Activated naive CD4-positive, alpha-beta T cell treated with anti-CD3 and anti-CD28 coated beads for 36 hours (primary cell): ENCODE measurements around the gene CIAO2A. TPM values are rescaled to one million over a fixed set of nuclear protein-coding genes. Genes with fewer than 3 reads are reported as not detected.
"Not testable (repeated sequence)": the region's sequence is repeated elsewhere in the genome, so short reads cannot be mapped to it uniquely, and the experiment has no call there.

Experiments
- CTCF ChIA-PET: fragments of 350-600 bp; sonication (Branson Sonifier 250); formaldehyde crosslinking; loops from one replicate; lab custom pipeline; 2021; ENCODE audit warnings: antibody characterized with exemption; lab: Charles Lee
- DNase-seq: peaks from one replicate; pipeline ENCODE4 v3.0.0-alpha.2; 2020
- H3K27ac Mint-ChIP-seq: one replicate; pipeline ENCODE4 v1.8.0; 2021; ENCODE audit warnings: mild to moderate bottlenecking, mixed read lengths
- H3K27me3 Mint-ChIP-seq: one replicate; pipeline ENCODE4 v1.8.0; 2021; ENCODE audit warnings: low read depth, mixed read lengths
- H3K36me3 Mint-ChIP-seq: one replicate; pipeline ENCODE4 v1.8.0; 2021; ENCODE audit warnings: low read depth, mixed read lengths
- H3K4me1 Mint-ChIP-seq: one replicate; pipeline ENCODE4 v1.8.0; 2021; ENCODE audit warnings: low read depth, mixed read lengths
- H3K4me3 Mint-ChIP-seq: one replicate; pipeline ENCODE4 v1.8.0; 2021; ENCODE audit warnings: mild to moderate bottlenecking, moderate library complexity, mixed read lengths
- H3K9me3 Mint-ChIP-seq: one replicate; pipeline ENCODE4 v1.8.0; 2021; ENCODE audit warnings: mixed read lengths
- intact Hi-C: fragments of 100-400 bp; cut with micrococcal nuclease; formaldehyde crosslinking; loops from one replicate; pipeline ENCODE4 v1.15.1; 2023
- total RNA-seq, 2 experiments: library from RNA; stranded (reverse); gene quantifications; one replicate each; pipeline ENCODE4 v1.2.3, GENCODE V29; 2021

The CIAO2A gene
- total RNA-seq, 2 experiments from 2014 or later, result 105 TPM

DNA sequence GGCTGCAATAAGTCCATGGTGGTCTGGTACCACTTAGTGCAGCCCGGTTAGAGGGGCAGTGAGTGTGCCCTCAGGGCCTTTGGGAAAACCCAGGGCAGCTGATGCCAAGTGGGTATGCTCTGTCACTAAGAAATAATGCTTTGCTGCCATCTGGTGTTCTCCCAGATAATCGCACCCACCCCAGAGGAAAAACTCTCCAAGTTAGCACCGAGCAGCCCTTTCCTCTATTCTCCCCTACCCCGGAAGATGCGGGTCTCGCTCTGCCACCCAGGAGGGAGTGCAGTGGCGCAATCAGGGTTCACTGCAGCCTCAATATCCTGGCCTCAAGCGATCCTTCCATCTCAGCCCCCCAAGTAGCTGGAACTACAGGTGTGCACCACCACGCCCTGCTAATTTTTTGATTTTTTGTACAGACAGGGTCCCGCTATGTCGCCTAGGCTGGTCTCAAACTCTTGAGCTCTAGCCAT is 26.0 kb downstream of the CIAO2A start:
- H3K9me3 Mint-ChIP-seq, result no peaks in the 10 kb centered on the region
- H3K36me3 Mint-ChIP-seq, result peaks cover 2% of the 10 kb centered on the region
- H3K4me3 Mint-ChIP-seq, result no peak overlapping the region
- H3K27ac Mint-ChIP-seq, result no peak overlapping the region
- H3K27me3 Mint-ChIP-seq, result no peaks in the 10 kb centered on the region
- peaks cover 5% of the 10 kb centered on the region for H3K4me1 Mint-ChIP-seq
- CTCF ChIA-PET, result interaction anchor here (0.6 to 5.1 kb wide), 34 partner anchors 10 to 777 kb away, joined by 3 to 49 read pairs (median 4); no protein-coding TSS in a partner anchor
- DNase-seq, result peak; percentile 81
- intact Hi-C loops, result loop anchor here (1.0 to 5.0 kb wide), 7 partner anchors 175 to 779 kb away; no protein-coding TSS in a partner anchor

GRCh38 chr15:64066451-64066850 is 27.2 kb downstream of the CIAO2A start:
- Mint-ChIP-seq H3K36me3 (no peaks in the 10 kb centered on the region), H3K27me3 (no peaks in the 10 kb centered on the region), H3K4me3 (no peak overlapping the region), H3K9me3 (no peaks in the 10 kb centered on the region), H3K4me1 (peaks cover 5% of the 10 kb centered on the region), H3K27ac (no peak overlapping the region)
- DNase-seq, result no peak
- CTCF ChIA-PET, result interaction anchor here (0.6 to 5.1 kb wide), 14 partner anchors 19 to 607 kb away, joined by 3 to 49 read pairs (median 4); partner anchors contain the start of gene DAPK2
- intact Hi-C loops, result loop anchor here (2.0 to 5.0 kb wide), 3 partner anchors 240 to 778 kb away; no protein-coding TSS in a partner anchor

DNA sequence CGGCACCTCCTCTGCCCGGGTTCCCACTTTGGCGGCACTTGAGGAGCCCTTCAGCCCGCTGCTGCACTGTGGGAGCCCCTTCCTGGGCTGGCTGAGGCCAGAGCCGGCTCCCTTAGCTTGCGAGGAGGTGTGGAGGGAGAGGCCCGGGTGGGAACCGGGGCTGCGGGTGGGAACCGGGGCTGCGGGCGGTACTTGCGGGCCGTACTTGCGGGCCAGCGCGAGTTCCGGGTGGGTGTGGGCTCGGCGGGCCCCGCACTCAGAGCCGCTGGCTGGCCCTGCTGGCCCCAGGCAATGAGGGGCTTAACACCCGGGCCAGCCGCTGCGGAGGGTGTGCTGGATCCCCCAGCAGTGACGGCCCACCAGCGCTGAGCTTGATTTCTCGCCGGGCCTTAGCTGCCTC is 32.9 kb downstream of the CIAO2A start:
- Mint-ChIP-seq H3K27me3 (no peaks in the 10 kb centered on the region), H3K4me3 (no peak overlapping the region), H3K27ac (no peak overlapping the region), H3K36me3 (no peaks in the 10 kb centered on the region), H3K9me3 (no peaks in the 10 kb centered on the region), H3K4me1 (no peaks in the 10 kb centered on the region)
- no peak for DNase-seq
- CTCF ChIA-PET, result interaction anchor here (1.3 to 1.4 kb wide), 2 partner anchors 115 to 451 kb away, joined by 6 to 10 read pairs; no protein-coding TSS in a partner anchor
- intact Hi-C loops, result no loop called here

- H3K36me3 Mint-ChIP-seq, result not testable (repeated sequence)
These were observed 34.5 kb downstream of the CIAO2A start for GRCh38 chr15:64059104-64059503.

DNA sequence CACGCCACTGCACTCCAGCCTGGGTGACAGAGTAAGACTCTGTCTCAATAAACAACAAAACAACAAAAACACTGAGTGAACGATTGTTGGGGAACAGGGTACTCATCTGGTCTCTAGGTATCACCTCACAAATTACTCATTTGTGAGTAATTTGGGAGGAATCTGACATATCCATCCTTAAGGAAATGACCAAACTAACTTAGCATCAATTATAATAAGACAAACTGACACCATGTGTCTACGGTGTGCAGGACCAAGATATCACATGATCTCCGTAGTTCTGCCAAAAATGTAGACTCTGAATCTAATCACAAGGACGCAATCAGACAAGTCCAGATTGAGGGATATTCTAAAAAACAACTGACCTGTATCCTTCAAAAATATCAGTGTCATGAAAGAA is 35.4 kb downstream of the CIAO2A start:
- H3K27ac Mint-ChIP-seq, result no peak overlapping the region
- DNase-seq, result no peak
- intact Hi-C loops, result no loop called here
- no peaks in the 10 kb centered on the region for H3K27me3 Mint-ChIP-seq
- H3K4me1 Mint-ChIP-seq, result no peaks in the 10 kb centered on the region
- H3K9me3 Mint-ChIP-seq, result no peaks in the 10 kb centered on the region
- no peak overlapping the region for H3K4me3 Mint-ChIP-seq
- CTCF ChIA-PET, result no interaction called here
- no peaks in the 10 kb centered on the region for H3K36me3 Mint-ChIP-seq

More at GRCh38 chr15:64059104-64059503, 34.5 kb downstream of the CIAO2A start:
- H3K9me3 Mint-ChIP-seq, CTCF ChIA-PET, H3K27me3 Mint-ChIP-seq, H3K4me3 Mint-ChIP-seq, H3K4me1 Mint-ChIP-seq, intact Hi-C loops, H3K27ac Mint-ChIP-seq, DNase-seq: not testable (repeated sequence)

DNA sequence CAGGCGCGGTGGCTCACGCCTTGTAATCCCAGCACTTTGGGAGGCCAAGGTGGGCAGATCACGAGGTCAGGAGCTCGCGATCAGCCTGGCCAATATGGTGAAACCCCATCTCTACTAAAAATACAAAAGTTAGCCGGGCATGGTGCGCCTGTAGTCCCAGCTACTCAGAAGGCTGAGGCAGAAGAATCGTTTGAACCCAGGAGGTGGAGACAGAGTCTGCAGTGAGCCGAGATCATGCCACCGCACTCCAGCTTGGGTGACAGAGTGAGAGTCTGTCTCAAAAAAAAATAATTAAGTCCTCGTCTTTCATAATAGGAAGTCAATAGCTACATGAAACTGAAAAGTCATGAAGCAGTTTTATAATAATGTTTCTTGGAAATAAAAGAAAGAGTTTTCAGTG is 40.0 kb downstream of the CIAO2A start:
- H3K9me3 Mint-ChIP-seq, H3K27ac Mint-ChIP-seq, H3K27me3 Mint-ChIP-seq, H3K36me3 Mint-ChIP-seq, DNase-seq, H3K4me3 Mint-ChIP-seq, H3K4me1 Mint-ChIP-seq, intact Hi-C loops: not testable (repeated sequence)
- CTCF ChIA-PET, result interaction anchor here (1.4 kb wide), 1 partner anchor 14 kb away, joined by 5 read pairs; no protein-coding TSS in a partner anchor

DNA sequence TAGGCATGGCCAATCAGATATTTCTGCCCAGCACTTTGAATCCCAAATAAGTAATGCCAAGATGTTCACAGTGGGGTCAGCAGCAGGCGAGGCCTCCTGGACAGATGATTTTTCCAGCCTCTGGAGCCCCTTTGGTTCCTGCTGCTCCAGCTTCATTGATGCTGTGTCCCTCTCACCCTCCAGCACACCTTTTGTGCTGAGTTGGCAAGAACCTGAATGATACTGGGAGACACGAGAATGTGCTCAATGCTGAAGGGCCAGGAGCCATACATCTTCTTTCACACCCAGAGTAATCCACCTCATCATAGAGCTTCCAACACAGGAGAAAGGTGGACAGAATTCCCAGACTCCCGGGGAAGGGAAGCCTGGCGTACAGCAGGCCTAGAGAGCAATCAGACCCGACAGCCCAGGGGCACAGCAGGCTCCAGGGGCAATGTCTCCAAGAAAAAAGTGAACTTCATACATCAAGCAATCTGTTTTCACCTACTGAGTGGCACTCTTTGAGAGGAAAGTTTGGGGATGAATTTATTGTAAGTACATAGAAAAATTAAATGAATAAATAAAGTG is 40.6 kb downstream of the CIAO2A start:
- Mint-ChIP-seq H3K36me3 (no peaks in the 10 kb centered on the region), H3K27me3 (peaks cover 3% of the 10 kb centered on the region), H3K4me3 (no peak overlapping the region), H3K27ac (no peak overlapping the region), H3K4me1 (no peaks in the 10 kb centered on the region), H3K9me3 (no peaks in the 10 kb centered on the region)
- intact Hi-C loops, result no loop called here
- CTCF ChIA-PET, result interaction anchor here (1.4 kb wide), 1 partner anchor 15 kb away, joined by 5 read pairs; no protein-coding TSS in a partner anchor
- DNase-seq, result no peak

- Mint-ChIP-seq H3K27me3 (peaks cover 8% of the 10 kb centered on the region), H3K4me3 (no peak overlapping the region), H3K9me3 (no peaks in the 10 kb centered on the region), H3K27ac (no peak overlapping the region), H3K4me1 (peaks cover 4% of the 10 kb centered on the region), H3K36me3 (no peaks in the 10 kb centered on the region)
- DNase-seq, result no peak
- CTCF ChIA-PET, result interaction anchor here (0.6 kb wide), 1 partner anchor 10 kb away, joined by 3 read pairs; no protein-coding TSS in a partner anchor
- intact Hi-C loops, result no loop called here
These were observed 42.0 kb downstream of the CIAO2A start for GRCh38 chr15:64051407-64052259.

- Mint-ChIP-seq H3K36me3 (no peaks in the 10 kb centered on the region), H3K27ac (no peak overlapping the region), H3K9me3 (no peaks in the 10 kb centered on the region), H3K27me3 (peaks cover 10% of the 10 kb centered on the region), H3K4me1 (peaks cover 4% of the 10 kb centered on the region), H3K4me3 (no peak overlapping the region)
- CTCF ChIA-PET, result interaction anchor here (0.6 kb wide), 1 partner anchor 11 kb away, joined by 3 read pairs; no protein-coding TSS in a partner anchor
- intact Hi-C loops, result no loop called here
- no peak for DNase-seq
These were observed 42.6 kb downstream of the CIAO2A start for GRCh38 chr15:64051093-64051402.

GRCh38 chr15:64050281-64051092 is 43.2 kb downstream of the CIAO2A start:
- no peaks in the 10 kb centered on the region for H3K9me3 Mint-ChIP-seq
- intact Hi-C loops, result no loop called here
- no peak overlapping the region for H3K27ac Mint-ChIP-seq
- no peak for DNase-seq
- peaks cover 4% of the 10 kb centered on the region for H3K4me1 Mint-ChIP-seq
- H3K4me3 Mint-ChIP-seq, result no peak overlapping the region
- CTCF ChIA-PET, result interaction anchor here (0.8 kb wide), 1 partner anchor 17 kb away, joined by 3 read pairs; no protein-coding TSS in a partner anchor
- H3K27me3 Mint-ChIP-seq, result peaks cover 10% of the 10 kb centered on the region
- H3K36me3 Mint-ChIP-seq, result no peaks in the 10 kb centered on the region

GRCh38 chr15:64048781-64049460 is 44.7 kb downstream of the CIAO2A start:
- intact Hi-C loops, result loop anchor here (5.0 kb wide), 1 partner anchor 157 kb away; no protein-coding TSS in a partner anchor
- Mint-ChIP-seq H3K27me3 (peaks cover 10% of the 10 kb centered on the region), H3K27ac (no peak overlapping the region), H3K9me3 (no peaks in the 10 kb centered on the region), H3K36me3 (no peaks in the 10 kb centered on the region), H3K4me3 (no peak overlapping the region), H3K4me1 (peaks cover 4% of the 10 kb centered on the region)
- CTCF ChIA-PET, result interaction anchor here (1.0 to 1.6 kb wide), 2 partner anchors 20 to 103 kb away, joined by 3 to 5 read pairs; no protein-coding TSS in a partner anchor
- DNase-seq, result no peak
